CD14-positive monocyte (primary cell): ENCODE data around the gene APLN. TPM values are rescaled to one million over a fixed set of nuclear protein-coding genes. Genes with fewer than 3 reads are reported as not detected.

ENCODE experiments used
- DNase-seq, 3 donors: peaks; one replicate each; pipeline ENCODE4 v3.0.0-alpha.2; 2011 to 2022
- H2AFZ ChIP-seq: 2 replicates; pipeline ENCODE4 v1.6.0; 2012; ENCODE audit warnings: mild to moderate bottlenecking, low read depth, low read length, inconsistent platforms; ENCODE audit not compliant: insufficient read depth, poor library complexity, severe bottlenecking
- H3K27ac ChIP-seq, 2 donors: 1 replicate in 1 of 2; 2 replicates in 1 of 2; pipeline ENCODE4 v1.5.1; 2012 to 2013; ENCODE audit warnings: low read length in 2 of 2, control low read depth in 1 of 2, inconsistent platforms in 1 of 2, low read depth in 1 of 2, mild to moderate bottlenecking in 1 of 2
- H3K27me3 ChIP-seq, 2 donors: one replicate each; pipeline versions ENCODE4 v1.6.0 to v1.6.1; 2011 to 2013; ENCODE audit warnings: low read length in 2 of 2; ENCODE audit not compliant: control insufficient read depth in 2 of 2, insufficient read depth in 2 of 2
- H3K36me3 ChIP-seq, 2 donors: replicated peaks in 1 of 2; 1 replicate in 1 of 2; 2 replicates in 1 of 2; pipeline versions ENCODE4 v1.5.1 to v1.6.1; 2012 to 2013; ENCODE audit warnings: low read length in 2 of 2, control low read depth in 1 of 2, inconsistent platforms in 1 of 2, mild to moderate bottlenecking in 1 of 2; ENCODE audit not compliant: insufficient read depth in 2 of 2, control insufficient read depth in 1 of 2
- H3K4me1 ChIP-seq, 2 donors: 1 replicate in 1 of 2; 2 replicates in 1 of 2; pipeline versions ENCODE4 v1.5.1 to v1.6.1; 2012 to 2013; ENCODE audit warnings: low read length in 2 of 2, control low read depth in 1 of 2, inconsistent platforms in 1 of 2, mild to moderate bottlenecking in 1 of 2, moderate library complexity in 1 of 2; ENCODE audit not compliant: insufficient read depth in 2 of 2, control insufficient read depth in 1 of 2
- H3K4me2 ChIP-seq: replicated peaks from 2 replicates; pipeline ENCODE3; 2012; ENCODE audit warnings: low read length, moderate library complexity, mild to moderate bottlenecking; ENCODE audit not compliant: poor library complexity, severe bottlenecking; ENCODE audit errors: extremely low read depth
- H3K4me3 ChIP-seq, 3 experiments: fragments of 200-600 bp in 1 of 3; sonication (generic) in 1 of 3; replicated peaks in 1 of 3; 1 replicate in 2 of 3; 2 replicates in 1 of 3; pipeline ENCODE4 v1.5.1; 2011 to 2013; ENCODE audit warnings: low read length in 3 of 3, mild to moderate bottlenecking in 3 of 3, control low read depth in 2 of 3, low read depth in 2 of 3, inconsistent platforms in 1 of 3, moderate library complexity in 1 of 3
- H3K79me2 ChIP-seq: 2 replicates; pipeline ENCODE4 v1.6.0; 2012; ENCODE audit warnings: mild to moderate bottlenecking, control low read depth, inconsistent platforms, low read length, moderate library complexity; ENCODE audit not compliant: insufficient read depth
- H3K9ac ChIP-seq: 2 replicates; pipeline ENCODE4 v1.6.0; 2017; ENCODE audit warnings: low read length, mild to moderate bottlenecking; ENCODE audit not compliant: insufficient read depth, poor library complexity, severe bottlenecking
- H3K9me3 ChIP-seq, 2 donors: replicated peaks in 1 of 2; 1 replicate in 1 of 2; 2 replicates in 1 of 2; pipeline versions ENCODE4 v1.5.1 to v1.6.1; 2012 to 2013; ENCODE audit warnings: low read length in 2 of 2, control low read depth in 1 of 2; ENCODE audit not compliant: control insufficient read depth in 1 of 2, insufficient read depth in 1 of 2
- H4K20me1 ChIP-seq: 2 replicates; pipeline ENCODE4 v1.6.0; 2012; ENCODE audit warnings: mild to moderate bottlenecking, low read length, control low read depth, moderate library complexity; ENCODE audit not compliant: insufficient read depth
- H3K27ac Mint-ChIP-seq, 7 donors: one replicate each; pipeline ENCODE4 v1.8.0; 2020; ENCODE audit warnings: mild to moderate bottlenecking in 7 of 7, mixed read lengths in 7 of 7, moderate library complexity in 6 of 7, inconsistent platforms in 2 of 7
- H3K27me3 Mint-ChIP-seq, 3 donors: one replicate each; pipeline ENCODE4 v1.8.0; 2021 to 2022; ENCODE audit warnings: low read depth in 3 of 3, mild to moderate bottlenecking in 3 of 3, mixed read lengths in 3 of 3, moderate library complexity in 3 of 3, inconsistent platforms in 1 of 3
- H3K36me3 Mint-ChIP-seq, 2 donors: one replicate each; pipeline ENCODE4 v1.8.0; 2020; ENCODE audit warnings: mixed read lengths in 2 of 2, inconsistent platforms in 1 of 2, mild to moderate bottlenecking in 1 of 2
- H3K4me1 Mint-ChIP-seq: one replicate; pipeline ENCODE4 v1.8.0; 2020; ENCODE audit warnings: mild to moderate bottlenecking, mixed read lengths
- H3K4me3 Mint-ChIP-seq, 2 donors: one replicate each; pipeline ENCODE4 v1.8.0; 2020; ENCODE audit warnings: mild to moderate bottlenecking in 2 of 2, mixed read lengths in 2 of 2, moderate library complexity in 1 of 2
- H3K9me3 Mint-ChIP-seq, 7 donors: one replicate each; pipeline ENCODE4 v1.8.0; 2020 to 2022; ENCODE audit warnings: mixed read lengths in 7 of 7, mild to moderate bottlenecking in 6 of 7, moderate library complexity in 6 of 7, inconsistent platforms in 2 of 7
- whole genome bisulfite sequencing: methylation state at CpG from one replicate; pipeline ENCODE4 v1.1.5; 2013; ENCODE audit warnings: missing lambda C conversion rate; ENCODE audit not compliant: insufficient coverage; 5-methylcytosine and 5-hydroxymethylcytosine counted together
- intact Hi-C, 2 donors: fragments of 100-400 bp; cut with micrococcal nuclease; formaldehyde crosslinking; loops; one replicate each; pipeline versions ENCODE4 v1.15.0 to v1.15.1; 2023
- polyA plus RNA-seq, 3 donors: library from polyadenylated mRNA; depleted of rRNA in 1 of 3; unstranded in 2 of 3; stranded (reverse) in 1 of 3; fragments of 300-500 nt in 2 of 3; fragments of >200 nt in 1 of 3; fragmentation: Illumina TruSeq in 2 of 3; gene quantifications; 1 replicate in 2 of 3; 2 replicates in 1 of 3; pipeline ENCODE4 v1.2.3, GENCODE V29; 2012 to 2021
- TF ChIP-seq, protein P1 (sequence below): fragments of 200-600 bp; IDR thresholded peaks from one replicate; pipeline ENCODE4 v1.8.0; 2022; ENCODE audit warnings: antibody characterized with exemption, mild to moderate bottlenecking

The APLN gene
- polyA plus RNA-seq, 3 donors, result 0.03 TPM; not detected in 2

DNA sequence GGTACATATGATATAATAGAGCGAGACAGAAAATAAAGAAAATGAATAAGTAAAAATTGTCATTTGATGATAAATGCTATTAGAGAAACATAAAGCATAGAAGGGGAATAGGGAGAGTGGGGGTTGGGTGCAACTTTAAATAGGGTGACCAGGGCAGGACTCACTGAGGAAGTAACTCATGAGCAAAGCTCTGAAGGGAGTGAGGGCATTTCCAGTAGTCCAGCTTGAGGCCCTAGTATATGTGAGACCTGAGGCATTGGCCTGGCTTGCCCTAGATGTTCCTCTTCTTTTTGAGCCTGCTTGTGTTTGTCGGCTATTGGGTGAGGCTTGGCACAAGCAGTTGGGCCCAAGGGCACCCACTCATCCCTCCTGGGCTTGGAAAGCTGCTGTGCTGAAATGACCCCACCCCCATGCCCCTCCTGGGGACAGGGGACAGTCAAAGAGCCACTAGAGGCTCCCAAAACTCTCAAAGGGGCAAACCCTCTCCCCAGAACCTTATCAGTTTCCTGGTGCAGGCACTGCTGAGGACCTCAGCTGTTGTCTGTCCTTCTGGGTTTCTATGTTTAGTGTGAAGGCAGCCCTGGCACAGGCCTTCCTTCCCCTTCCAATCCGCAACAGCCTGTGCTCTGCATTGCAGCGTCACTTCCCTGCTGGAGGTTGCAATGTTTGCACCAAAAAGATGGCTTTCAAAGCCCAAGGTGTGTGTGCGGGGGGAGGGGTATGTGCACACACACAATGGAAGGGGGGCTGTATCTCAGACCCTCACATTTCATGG lies 40.1 kb downstream of the APLN start:
- intact Hi-C loops, result no loop called here
- Mint-ChIP-seq H3K4me1 (peaks cover 11% of the 10 kb centered on the region), H3K36me3 (no peaks in the 10 kb centered on the region), H3K27me3 (peaks cover 0 to 2% (median 0%) of the 10 kb centered on the region in 3 donors), H3K9me3 (peaks cover 0 to 1% (median 0%) of the 10 kb centered on the region in 7 donors), H3K27ac (peak overlapping the region in 6 of 7 donors; percentile 26 to 84 (median 64)), H3K4me3 (no peak overlapping the region)
- Histone ChIP-seq H3K4me3 (no peak overlapping the region), H3K4me2 (no peak overlapping the region), H2AFZ (peak overlapping the region; percentile 49), H3K79me2 (no peaks in the 10 kb centered on the region), H4K20me1 (no peaks in the 10 kb centered on the region), H3K9me3 (no peaks in the 10 kb centered on the region), H3K27me3 (no peaks in the 10 kb centered on the region), H3K4me1 (peaks cover 10% of the 10 kb centered on the region in 2 donors), H3K9ac (no peak overlapping the region), H3K36me3 (no peaks in the 10 kb centered on the region), H3K27ac (peak overlapping the region; percentile 36 to 39)
- DNase-seq, result peak in 2 of 3 donors; percentile 25 to 54
- WGBS, result no CpG with 5 or more reads among the region's 5 CpGs
- TF ChIP-seq, protein P1, sequence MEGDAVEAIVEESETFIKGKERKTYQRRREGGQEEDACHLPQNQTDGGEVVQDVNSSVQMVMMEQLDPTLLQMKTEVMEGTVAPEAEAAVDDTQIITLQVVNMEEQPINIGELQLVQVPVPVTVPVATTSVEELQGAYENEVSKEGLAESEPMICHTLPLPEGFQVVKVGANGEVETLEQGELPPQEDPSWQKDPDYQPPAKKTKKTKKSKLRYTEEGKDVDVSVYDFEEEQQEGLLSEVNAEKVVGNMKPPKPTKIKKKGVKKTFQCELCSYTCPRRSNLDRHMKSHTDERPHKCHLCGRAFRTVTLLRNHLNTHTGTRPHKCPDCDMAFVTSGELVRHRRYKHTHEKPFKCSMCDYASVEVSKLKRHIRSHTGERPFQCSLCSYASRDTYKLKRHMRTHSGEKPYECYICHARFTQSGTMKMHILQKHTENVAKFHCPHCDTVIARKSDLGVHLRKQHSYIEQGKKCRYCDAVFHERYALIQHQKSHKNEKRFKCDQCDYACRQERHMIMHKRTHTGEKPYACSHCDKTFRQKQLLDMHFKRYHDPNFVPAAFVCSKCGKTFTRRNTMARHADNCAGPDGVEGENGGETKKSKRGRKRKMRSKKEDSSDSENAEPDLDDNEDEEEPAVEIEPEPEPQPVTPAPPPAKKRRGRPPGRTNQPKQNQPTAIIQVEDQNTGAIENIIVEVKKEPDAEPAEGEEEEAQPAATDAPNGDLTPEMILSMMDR, result no peak

DNA sequence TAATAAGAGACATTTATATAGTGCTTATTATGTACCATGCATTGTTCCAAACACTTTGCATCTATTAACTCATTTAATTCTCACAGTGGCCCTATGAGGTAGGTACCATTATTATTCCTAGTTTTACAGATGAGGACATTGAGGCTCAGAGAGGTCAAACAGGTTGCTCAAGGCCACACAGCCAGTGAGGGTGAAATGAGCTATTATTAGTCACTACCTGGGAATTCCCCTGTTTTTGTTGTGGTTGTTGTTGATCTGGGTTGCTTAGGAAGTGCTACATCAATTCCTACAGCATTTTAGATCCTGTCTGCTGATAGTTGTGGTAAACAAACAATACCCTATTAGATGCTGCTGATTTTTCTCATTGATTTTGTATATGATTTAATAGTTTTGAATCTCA lies 41.2 kb downstream of the APLN start:
- no peak overlapping the region for H3K4me3 ChIP-seq
- H3K27me3 ChIP-seq, result no peaks in the 10 kb centered on the region
- H3K4me3 Mint-ChIP-seq, result no peak overlapping the region
- intact Hi-C loops, result no loop called here
- peaks cover 11% of the 10 kb centered on the region for H3K4me1 Mint-ChIP-seq
- peaks cover 0 to 1% (median 0%) of the 10 kb centered on the region in 7 donors for H3K9me3 Mint-ChIP-seq
- no peaks in the 10 kb centered on the region for H4K20me1 ChIP-seq
- no peaks in the 10 kb centered on the region for H3K9me3 ChIP-seq
- peaks cover 0 to 2% (median 0%) of the 10 kb centered on the region in 3 donors for H3K27me3 Mint-ChIP-seq
- TF ChIP-seq, protein P1, result no peak
- no peaks in the 10 kb centered on the region for H3K36me3 Mint-ChIP-seq
- H3K27ac Mint-ChIP-seq, result no peak overlapping the region
- no peak overlapping the region for H2AFZ ChIP-seq
- no peaks in the 10 kb centered on the region for H3K79me2 ChIP-seq
- H3K4me1 ChIP-seq, result peaks cover 10% of the 10 kb centered on the region in 2 donors
- DNase-seq, result peak in 2 of 3 donors; percentile 1 to 44
- no peak overlapping the region for H3K27ac ChIP-seq
- H3K36me3 ChIP-seq, result no peaks in the 10 kb centered on the region
- H3K4me2 ChIP-seq, result no peak overlapping the region
- H3K9ac ChIP-seq, result no peak overlapping the region
